GM23248 (cell line): Measurements from ENCODE around the gene PTGS1. TPM values are rescaled to one million over a fixed set of nuclear protein-coding genes. Genes with fewer than 3 reads are reported as not detected.

Source experiments
- DNase-seq: peaks from one replicate; pipeline ENCODE4 v3.0.0-alpha.2; 2015
- H2AFZ ChIP-seq: fragments of 200-600 bp; sonication (generic); 2 replicates; pipeline ENCODE4 v1.6.1; 2016; ENCODE audit warnings: antibody characterized with exemption
- H3F3A ChIP-seq: fragments of 200-600 bp; sonication (generic); 2 replicates; pipeline ENCODE4 v1.6.1; 2016; ENCODE audit warnings: mild to moderate bottlenecking, antibody characterized with exemption, mixed run types; ENCODE audit not compliant: insufficient read depth
- H3K27ac ChIP-seq: fragments of 200-600 bp; sonication (generic); 2 replicates; pipeline ENCODE4 v1.5.1; 2016; ENCODE audit warnings: mild to moderate bottlenecking
- H3K27me3 ChIP-seq: fragments of 200-600 bp; sonication (generic); replicated peaks from 2 replicates; pipeline ENCODE4 v1.6.1; 2016; ENCODE audit warnings: mild to moderate bottlenecking; ENCODE audit not compliant: insufficient read depth
- H3K36me3 ChIP-seq: fragments of 200-600 bp; sonication (generic); 2 replicates; pipeline ENCODE4 v1.6.1; 2016; ENCODE audit warnings: low read depth, mild to moderate bottlenecking
- H3K4me1 ChIP-seq: fragments of 200-600 bp; sonication (generic); 2 replicates; pipeline ENCODE4 v1.6.1; 2016; ENCODE audit warnings: mild to moderate bottlenecking; ENCODE audit not compliant: insufficient read depth
- H3K4me2 ChIP-seq: fragments of 200-600 bp; sonication (generic); one replicate; pipeline ENCODE4 v1.6.1; 2016; ENCODE audit warnings: mild to moderate bottlenecking; ENCODE audit not compliant: unreplicated experiment
- H3K4me3 ChIP-seq: fragments of 200-600 bp; sonication (generic); 2 replicates; pipeline ENCODE4 v1.5.1; 2016; ENCODE audit warnings: mild to moderate bottlenecking
- H3K79me2 ChIP-seq: fragments of 200-600 bp; sonication (generic); 2 replicates; pipeline ENCODE4 v1.6.1; 2016; ENCODE audit warnings: mild to moderate bottlenecking; ENCODE audit not compliant: insufficient read depth
- H3K9ac ChIP-seq: fragments of 200-600 bp; sonication (generic); 2 replicates; pipeline ENCODE4 v1.6.1; 2016; ENCODE audit warnings: mild to moderate bottlenecking
- H3K9me2 ChIP-seq: fragments of 200-600 bp; sonication (generic); 2 replicates; pipeline ENCODE4 v1.6.1; 2016; ENCODE audit warnings: mixed run types, mild to moderate bottlenecking, moderate library complexity; ENCODE audit not compliant: insufficient read depth
- H3K9me3 ChIP-seq: fragments of 200-600 bp; sonication (generic); one replicate; pipeline ENCODE4 v1.6.1; 2017; ENCODE audit warnings: low read depth
- H4K20me1 ChIP-seq: fragments of 200-600 bp; sonication (generic); 2 replicates; pipeline ENCODE4 v1.6.0; 2016; ENCODE audit not compliant: insufficient read depth
- EZH2 ChIP-seq: fragments of 200-600 bp; sonication (generic); IDR thresholded peaks from 2 replicates; pipeline ENCODE4 v1.6.1; 2018; ENCODE audit warnings: antibody characterized with exemption, mild to moderate bottlenecking; ENCODE audit not compliant: insufficient read depth, poor library complexity, severe bottlenecking
- EZH2phosphoT487 ChIP-seq: fragments of 200-600 bp; sonication (generic); IDR thresholded peaks from 2 replicates; pipeline ENCODE4 v1.6.1; 2018; ENCODE audit warnings: antibody characterized with exemption, moderate library complexity, mild to moderate bottlenecking, low read depth; ENCODE audit not compliant: insufficient read depth
- WGBS, 2 experiments: methylation state at CpG; one replicate each; pipeline ENCODE4 v1.1.6; 2015 to 2017; ENCODE audit warnings: low lambda C conversion rate in 2 of 2, low coverage in 1 of 2; ENCODE audit errors: missing lambda C conversion rate in 2 of 2; 5-methylcytosine and 5-hydroxymethylcytosine counted together
- in situ Hi-C: fragments of 300-500 bp; cut with MboI; formaldehyde crosslinking; loops from 2 replicates; pipeline ENCODE4 v1.15.0; 2020
- polyA plus RNA-seq: library from polyadenylated mRNA; unstranded; fragments of >200 nt; fragmentation: Nextera tagmentation; extraction: Ambion mirVana; gene quantifications from 2 replicates; pipeline ENCODE4 v1.2.1, GENCODE V29; 2016
- total RNA-seq: library from RNA; depleted of rRNA; stranded (reverse); fragments of >200 nt; shearing (Covaris generic); gene quantifications from 2 replicates; pipeline ENCODE4 v1.2.3, GENCODE V29; 2014

PTGS1 gene
- total and polyA plus RNA-seq, 2 experiments from 2014 or later: 39.6 to 43.8 TPM

DNA sequence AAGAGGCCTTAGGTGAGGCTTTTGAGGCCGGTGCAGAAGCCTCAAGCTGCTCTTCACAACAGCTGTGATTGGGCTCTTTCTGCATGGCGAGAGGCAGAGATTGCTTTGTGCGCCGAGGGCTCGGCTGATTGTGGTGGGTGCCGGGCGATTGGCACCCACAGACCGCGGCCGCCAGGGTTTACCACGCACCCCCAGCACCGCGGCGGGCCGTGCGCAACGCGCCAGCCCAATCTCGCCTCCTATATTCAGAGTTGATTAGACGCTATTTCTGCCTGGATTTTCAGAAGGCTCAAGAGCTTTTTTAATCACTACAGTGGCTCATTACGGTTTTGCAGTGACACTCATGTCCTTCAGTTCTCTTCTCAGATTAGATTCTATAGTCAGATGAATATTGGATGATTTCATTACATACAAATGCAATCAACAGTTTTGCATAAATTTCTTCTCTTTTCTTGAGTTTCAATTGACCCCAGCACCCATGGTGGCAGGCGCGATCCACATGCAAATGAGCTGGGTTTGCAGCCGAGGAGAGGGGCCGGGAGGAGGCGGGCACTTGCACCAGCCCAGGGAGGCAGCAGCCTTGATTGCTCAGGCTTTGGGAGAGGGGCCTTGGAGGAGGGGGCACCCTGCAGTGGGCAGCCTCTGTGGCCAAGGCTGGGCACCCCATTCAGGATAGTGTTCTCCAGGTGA is 33.8 kb upstream of the PTGS1 start:
- Histone ChIP-seq H3K36me3 (no peaks in the 10 kb centered on the region), H3K9me2 (no peaks in the 10 kb centered on the region), H3K9ac (no peak overlapping the region), H3K4me2 (no peak overlapping the region), H3K27ac (no peak overlapping the region), H3K4me3 (no peak overlapping the region), H3K4me1 (no peaks in the 10 kb centered on the region), H4K20me1 (no peaks in the 10 kb centered on the region), H2AFZ (no peak overlapping the region), H3F3A (no peaks in the 10 kb centered on the region), H3K9me3 (no peaks in the 10 kb centered on the region), H3K79me2 (no peaks in the 10 kb centered on the region), H3K27me3 (no peaks in the 10 kb centered on the region)
- no peak for DNase-seq
- in situ Hi-C loops: no loop called here
- 61% methylated on average over 26 of the region's 26 CpGs for whole genome bisulfite sequencing, 2 experiments
- TF ChIP-seq EZH2 (no peak), EZH2phosphoT487 (no peak)

- no peaks in the 10 kb centered on the region for H4K20me1 ChIP-seq
- in situ Hi-C loops: no loop called here
- no peaks in the 10 kb centered on the region for H3K79me2 ChIP-seq
- H3K9me2 ChIP-seq: no peaks in the 10 kb centered on the region
- no peaks in the 10 kb centered on the region for H3K27me3 ChIP-seq
- DNase-seq: no peak
- no peak overlapping the region for H3K27ac ChIP-seq
- H3K9ac ChIP-seq: no peak overlapping the region
- no peaks in the 10 kb centered on the region for H3K9me3 ChIP-seq
- H3K36me3 ChIP-seq: no peaks in the 10 kb centered on the region
- H3K4me3 ChIP-seq: no peak overlapping the region
- no peaks in the 10 kb centered on the region for H3K4me1 ChIP-seq
- TF ChIP-seq EZH2phosphoT487: no peak
- no peak for TF ChIP-seq EZH2
- no peak overlapping the region for H2AFZ ChIP-seq
- WGBS, 2 experiments: 49 to 59% methylated on average over 4 of the region's 4 CpGs
- H3F3A ChIP-seq: no peaks in the 10 kb centered on the region
- H3K4me2 ChIP-seq: no peak overlapping the region
Measured at GRCh38 chr9:122337556-122337929, 33.3 kb upstream of the PTGS1 start.

- H4K20me1 ChIP-seq: no peaks in the 10 kb centered on the region
- no peaks in the 10 kb centered on the region for H3K9me2 ChIP-seq
- in situ Hi-C loops: no loop called here
- no peak overlapping the region for H2AFZ ChIP-seq
- WGBS, 2 experiments: 76% methylated on average over 6 of the region's 6 CpGs
- H3K27me3 ChIP-seq: no peaks in the 10 kb centered on the region
- DNase-seq: no peak
- H3F3A ChIP-seq: no peaks in the 10 kb centered on the region
- H3K79me2 ChIP-seq: no peaks in the 10 kb centered on the region
- H3K4me3 ChIP-seq: no peak overlapping the region
- no peaks in the 10 kb centered on the region for H3K4me1 ChIP-seq
- H3K27ac ChIP-seq: no peak overlapping the region
- no peaks in the 10 kb centered on the region for H3K9me3 ChIP-seq
- H3K36me3 ChIP-seq: no peaks in the 10 kb centered on the region
- no peak for TF ChIP-seq EZH2
- no peak for TF ChIP-seq EZH2phosphoT487
- H3K9ac ChIP-seq: no peak overlapping the region
- H3K4me2 ChIP-seq: no peak overlapping the region
Measured at GRCh38 chr9:122338536-122338935, 32.3 kb upstream of the PTGS1 start.

DNA sequence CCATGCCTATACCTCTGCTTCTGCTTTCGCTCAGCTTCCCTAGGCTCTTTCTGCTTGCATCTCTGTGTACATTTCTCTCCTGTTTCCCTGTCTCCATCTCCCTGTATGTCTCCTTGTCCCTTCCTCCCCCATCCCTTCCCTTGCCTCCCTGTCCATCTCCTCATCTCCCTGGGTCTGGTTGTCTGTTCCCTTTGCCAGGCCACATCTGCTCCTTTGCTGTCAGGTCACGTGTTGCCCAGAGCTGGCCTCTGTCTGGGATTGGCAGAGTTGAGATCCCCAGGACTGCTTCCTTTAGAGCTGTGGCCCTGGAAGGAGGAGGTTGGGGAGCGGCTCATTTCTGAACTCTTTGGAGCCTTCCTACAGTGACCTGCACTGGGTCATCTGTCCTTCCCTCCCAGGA is 31.8 kb upstream of the PTGS1 start:
- Histone ChIP-seq H3K4me3 (no peak overlapping the region), H3K4me2 (no peak overlapping the region), H3K27me3 (no peaks in the 10 kb centered on the region), H3F3A (no peaks in the 10 kb centered on the region), H3K9me3 (no peaks in the 10 kb centered on the region), H3K9me2 (no peaks in the 10 kb centered on the region), H3K4me1 (no peaks in the 10 kb centered on the region), H3K9ac (no peak overlapping the region), H4K20me1 (no peaks in the 10 kb centered on the region), H3K36me3 (no peaks in the 10 kb centered on the region), H2AFZ (no peak overlapping the region), H3K27ac (no peak overlapping the region), H3K79me2 (no peaks in the 10 kb centered on the region)
- TF ChIP-seq EZH2: no peak
- no peak for TF ChIP-seq EZH2phosphoT487
- WGBS, 2 experiments: 58 to 65% methylated on average over 3 of the region's 3 CpGs
- in situ Hi-C loops: no loop called here
- no peak for DNase-seq

GRCh38 chr9:122339579-122339978 is 31.2 kb upstream of the PTGS1 start:
- H3K79me2 ChIP-seq: no peaks in the 10 kb centered on the region
- no peak for TF ChIP-seq EZH2phosphoT487
- no peak for TF ChIP-seq EZH2
- no peak overlapping the region for H3K4me2 ChIP-seq
- H3F3A ChIP-seq: no peaks in the 10 kb centered on the region
- in situ Hi-C loops: no loop called here
- DNase-seq: no peak
- no peaks in the 10 kb centered on the region for H4K20me1 ChIP-seq
- no peaks in the 10 kb centered on the region for H3K4me1 ChIP-seq
- H3K36me3 ChIP-seq: no peaks in the 10 kb centered on the region
- H3K9me2 ChIP-seq: no peaks in the 10 kb centered on the region
- no peak overlapping the region for H3K9ac ChIP-seq
- H3K27me3 ChIP-seq: no peaks in the 10 kb centered on the region
- no peak overlapping the region for H3K27ac ChIP-seq
- 82 to 85% methylated on average over 5 of the region's 5 CpGs for WGBS, 2 experiments
- H2AFZ ChIP-seq: no peak overlapping the region
- H3K9me3 ChIP-seq: no peaks in the 10 kb centered on the region
- H3K4me3 ChIP-seq: no peak overlapping the region
